ENCODE data around the gene ZNF865. TPM values are rescaled to one million over a fixed set of nuclear protein-coding genes. Genes with fewer than 3 reads are reported as not detected.
A peak's percentile ranks its signal among the peaks of the same experiment; 100 is the strongest.

ZNF865 gene
- total and polyA plus RNA-seq, 10 of the 15 experiments (the other 5 are each of a cell fraction or from before 2014, with no cell fraction given): 0.02 to 18.3 (median 0.90) TPM

DNA sequence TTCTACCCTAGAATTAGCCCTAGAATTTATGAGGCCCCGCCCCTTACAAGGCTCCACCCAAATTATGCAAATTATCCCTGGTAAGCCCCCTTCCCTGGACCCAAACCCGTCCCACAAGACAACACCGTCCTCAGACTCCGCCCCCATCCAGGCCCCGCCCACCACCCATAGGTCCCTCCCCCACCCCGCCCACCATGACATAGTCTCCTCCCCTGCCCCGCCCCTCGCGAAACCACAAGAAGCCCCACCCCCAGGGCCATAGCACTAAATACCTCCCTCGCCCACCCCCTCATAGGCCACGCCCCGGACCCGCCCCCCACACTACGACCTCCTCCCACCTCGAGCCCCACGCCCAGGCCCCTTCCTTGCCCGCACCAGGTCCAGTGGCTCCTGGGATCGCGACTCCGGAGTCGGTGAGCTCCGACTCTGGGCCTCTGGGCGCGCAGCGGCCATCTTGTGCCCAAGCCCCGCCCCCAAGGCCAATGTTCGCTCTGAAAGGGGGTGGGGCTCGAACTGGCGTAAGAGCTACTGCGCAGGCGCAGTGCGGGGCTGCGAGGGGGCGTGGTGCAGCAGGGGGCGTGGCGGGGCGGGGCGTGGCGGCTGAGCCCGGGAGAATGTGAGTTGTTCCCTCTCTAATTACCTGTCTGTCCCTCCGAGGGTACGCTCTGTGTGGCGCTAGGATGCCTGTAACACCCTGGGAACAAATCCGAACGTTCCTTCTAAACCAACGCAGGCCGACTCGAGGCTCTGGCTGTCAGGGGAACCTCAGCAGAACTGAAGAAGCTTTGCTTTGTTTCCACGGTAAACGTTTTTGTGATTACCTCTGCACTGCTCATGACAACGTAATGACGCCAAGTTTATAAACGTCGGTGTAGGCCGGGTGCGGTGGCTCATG, 18.9 kb downstream of the ZNF865 start, which contains the start of gene ZNF784:
TSS of gene ZNF784 (minus strand) at position 458 of the 895 bp plus-strand sequence. CDS start at position 453, 5 bp downstream.
- ChIA-PET SMC1A (ENCODE audit: uncharacterized antibody, unreplicated experiment) (interaction anchor here (0.7 to 2.0 kb wide), 6 partner anchors 18 to 157 kb away, joined by 3 to 8 read pairs (median 4); partner anchors contain the start of genes U2AF2 and ZNF865), RAD21 (ENCODE audit: unreplicated experiment) (interaction anchor here (0.7 to 2.9 kb wide), 8 partner anchors 9 to 308 kb away, joined by 3 to 29 read pairs (median 4); partner anchors contain the start of genes FIZ1, KMT5C, NLRP13 and ZNF524), POLR2A (interaction anchor here (0.6 to 2.8 kb wide), 18 partner anchors 9 to 365 kb away, joined by 3 to 21 read pairs (median 4); partner anchors contain the start of genes CCDC106, FIZ1, KMT5C and U2AF2), CTCF (interaction anchor here (0.6 to 7.9 kb wide), 9 partner anchors 9 to 1052 kb away, joined by 3 to 76 read pairs (median 7); partner anchors contain the start of gene ZNF865)
- in situ Hi-C loops (cut with MboI): loop anchor here (5.0 kb wide), 1 partner anchor 482 kb away; no protein-coding TSS in a partner anchor
- intact Hi-C loops (cut with micrococcal nuclease; ENCODE audit: unreplicated experiment): loop anchor here (1.0 kb wide), 1 partner anchor 216 kb away; no protein-coding TSS in a partner anchor
- Histone ChIP-seq H3K9me3 (replicated peaks; ENCODE audit: control insufficient read depth, insufficient read depth, low read length) (no peaks in the 10 kb centered on the region; the same call in 2 of the 3 replicates), H3K4me3 (peak within 1 kb of the TSS; percentile 72; the same call in 1 of the 2 replicates), H2AFZ (ENCODE audit: control insufficient read depth, low read depth, low read length) (peak within 1 kb of the TSS; percentile 84), H3K79me2 (ENCODE audit: control insufficient read depth, insufficient read depth, low read length) (no peaks in the 10 kb centered on the region), H3K36me3 (ENCODE audit: control insufficient read depth in 2 of 2, insufficient read depth in 2 of 2, low read length in 1 of 2) (no peaks in the 10 kb centered on the region), H3K9ac (ENCODE audit: control insufficient read depth, insufficient read depth, low read length) (0 out of 2 replicates have a peak within 1 kb of the TSS, but pooled peaks have one; percentile 51), H3K27me3 (replicated peaks in 1 of 2; ENCODE audit: control insufficient read depth in 2 of 2, insufficient read depth in 2 of 2, low read length in 1 of 2) (no peaks in the 10 kb centered on the region), H3K27ac (ENCODE audit: control insufficient read depth, insufficient read depth) (peak within 1 kb of the TSS; percentile 66), H3K4me1 (ENCODE audit: control insufficient read depth, insufficient read depth, low read length) (peaks cover 9% of the 10 kb centered on the region; the same call in 1 of the 2 replicates), H4K20me1 (ENCODE audit: control insufficient read depth, insufficient read depth) (no peaks in the 10 kb centered on the region), H3K4me2 (ENCODE audit: control insufficient read depth, insufficient read depth) (peak within 1 kb of the TSS; percentile 94)
- FAIRE-seq (peak; percentile 81), ATAC-seq (peak; percentile 86), DNase-seq (ENCODE audit: low read depth, low spot score) (no peak)
- no TSS peak for BruUV-seq (replicated peaks)
- 2% methylated on average over 46 of the region's 56 CpGs for WGBS (ENCODE audit: insufficient coverage, insufficient replicate concordance, low lambda C conversion rate, missing lambda C conversion rate)
- TF ChIP-seq YY1 (IDR thresholded peaks at IDR 0.05; ENCODE audit: low read depth, low read length): peak; percentile 97
- 0 out of 2 replicates have a peak, but pooled peaks have one; percentile 70 for TF ChIP-seq RCOR1 (conservative IDR thresholded peaks at IDR 0.05; ENCODE audit: low read depth, low read length)
- TF ChIP-seq, protein P1, sequence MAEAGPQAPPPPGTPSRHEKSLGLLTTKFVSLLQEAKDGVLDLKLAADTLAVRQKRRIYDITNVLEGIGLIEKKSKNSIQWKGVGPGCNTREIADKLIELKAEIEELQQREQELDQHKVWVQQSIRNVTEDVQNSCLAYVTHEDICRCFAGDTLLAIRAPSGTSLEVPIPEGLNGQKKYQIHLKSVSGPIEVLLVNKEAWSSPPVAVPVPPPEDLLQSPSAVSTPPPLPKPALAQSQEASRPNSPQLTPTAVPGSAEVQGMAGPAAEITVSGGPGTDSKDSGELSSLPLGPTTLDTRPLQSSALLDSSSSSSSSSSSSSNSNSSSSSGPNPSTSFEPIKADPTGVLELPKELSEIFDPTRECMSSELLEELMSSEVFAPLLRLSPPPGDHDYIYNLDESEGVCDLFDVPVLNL (IDR thresholded peaks at IDR 0.05; ENCODE audit: low read depth, low read length): 0 out of 2 replicates have a peak, but pooled peaks have one; percentile 41
- no peak; the same call in 1 of the 2 replicates for TF ChIP-seq CREM (IDR thresholded peaks at IDR 0.05; ENCODE audit: low read depth)
- TF ChIP-seq, protein P2, sequence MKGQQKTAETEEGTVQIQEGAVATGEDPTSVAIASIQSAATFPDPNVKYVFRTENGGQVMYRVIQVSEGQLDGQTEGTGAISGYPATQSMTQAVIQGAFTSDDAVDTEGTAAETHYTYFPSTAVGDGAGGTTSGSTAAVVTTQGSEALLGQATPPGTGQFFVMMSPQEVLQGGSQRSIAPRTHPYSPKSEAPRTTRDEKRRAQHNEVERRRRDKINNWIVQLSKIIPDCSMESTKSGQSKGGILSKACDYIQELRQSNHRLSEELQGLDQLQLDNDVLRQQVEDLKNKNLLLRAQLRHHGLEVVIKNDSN (IDR thresholded peaks at IDR 0.05; ENCODE audit: borderline replicate concordance, extremely low read length, insufficient read depth, low read depth, low read length): no peak
- peak; percentile 82; the same call in 1 of the 3 replicates for TF ChIP-seq POU2F2 (IDR thresholded peaks at IDR 0.05; ENCODE audit: borderline replicate concordance, low read depth, low read length)
- TF ChIP-seq JUND (IDR thresholded peaks at IDR 0.05; ENCODE audit: low read depth, low read length): no peak
- no peak for TF ChIP-seq CHD4 (IDR thresholded peaks at IDR 0.05)
- TF ChIP-seq EGR1 (IDR thresholded peaks at IDR 0.05; ENCODE audit: borderline replicate concordance in 1 of 2, low read depth in 2 of 2, low read length in 2 of 2): peak in 1 of 2 experiments; percentile 8; a peak in 1 of 3 replicates
- TF ChIP-seq POLR2AphosphoS2 (IDR thresholded peaks at IDR 0.05; ENCODE audit: low read depth, low read length): peak; percentile 85
- TF ChIP-seq POLR2AphosphoS5 (IDR thresholded peaks at IDR 0.05; ENCODE audit: low read length): peak; percentile 80
- peak; percentile 95 for TF ChIP-seq TAF1 (IDR thresholded peaks at IDR 0.05; ENCODE audit: borderline replicate concordance, low read depth, low read length)
- TF ChIP-seq ZBED1 (IDR thresholded peaks at IDR 0.05; ENCODE audit: borderline replicate concordance): 0 out of 2 replicates have a peak, but pooled peaks have one; percentile 53
- no peak for TF ChIP-seq RELB (IDR thresholded peaks at IDR 0.05; ENCODE audit: low read depth)
